ES-I3 (cell line): ENCODE results near the gene CFAP61.

Experiments used
- H3K36me3 ChIP-seq: 2 replicates; pipeline ENCODE4 v1.6.1; 2013; ENCODE audit warnings: mild to moderate bottlenecking, low read length, control low read depth, moderate library complexity; ENCODE audit not compliant: insufficient read depth
- H3K4me1 ChIP-seq: 2 replicates; pipeline ENCODE4 v1.6.1; 2013; ENCODE audit warnings: mild to moderate bottlenecking, control low read depth, low read length; ENCODE audit not compliant: insufficient read depth
- H3K9ac ChIP-seq: 2 replicates; pipeline ENCODE4 v1.6.1; 2013; ENCODE audit warnings: low read depth, mild to moderate bottlenecking, low read length, moderate library complexity
- H3K9me3 ChIP-seq: 2 replicates; pipeline ENCODE4 v1.6.1; 2013; ENCODE audit warnings: mild to moderate bottlenecking, low read length, moderate library complexity; ENCODE audit not compliant: control insufficient read depth, insufficient read depth

The CFAP61 gene

GRCh38 chr20:20063941-20064702, 11.8 kb downstream of the CFAP61 start:
- Histone ChIP-seq H3K4me1 (no peaks in the 10 kb centered on the region), H3K9me3 (no peaks in the 10 kb centered on the region), H3K36me3 (no peaks in the 10 kb centered on the region), H3K9ac (no peak overlapping the region)

GRCh38 chr20:20065361-20065760, 13.0 kb downstream of the CFAP61 start:
- Histone ChIP-seq H3K9ac (no peak overlapping the region), H3K4me1 (no peaks in the 10 kb centered on the region), H3K36me3 (no peaks in the 10 kb centered on the region), H3K9me3 (no peaks in the 10 kb centered on the region)

DNA sequence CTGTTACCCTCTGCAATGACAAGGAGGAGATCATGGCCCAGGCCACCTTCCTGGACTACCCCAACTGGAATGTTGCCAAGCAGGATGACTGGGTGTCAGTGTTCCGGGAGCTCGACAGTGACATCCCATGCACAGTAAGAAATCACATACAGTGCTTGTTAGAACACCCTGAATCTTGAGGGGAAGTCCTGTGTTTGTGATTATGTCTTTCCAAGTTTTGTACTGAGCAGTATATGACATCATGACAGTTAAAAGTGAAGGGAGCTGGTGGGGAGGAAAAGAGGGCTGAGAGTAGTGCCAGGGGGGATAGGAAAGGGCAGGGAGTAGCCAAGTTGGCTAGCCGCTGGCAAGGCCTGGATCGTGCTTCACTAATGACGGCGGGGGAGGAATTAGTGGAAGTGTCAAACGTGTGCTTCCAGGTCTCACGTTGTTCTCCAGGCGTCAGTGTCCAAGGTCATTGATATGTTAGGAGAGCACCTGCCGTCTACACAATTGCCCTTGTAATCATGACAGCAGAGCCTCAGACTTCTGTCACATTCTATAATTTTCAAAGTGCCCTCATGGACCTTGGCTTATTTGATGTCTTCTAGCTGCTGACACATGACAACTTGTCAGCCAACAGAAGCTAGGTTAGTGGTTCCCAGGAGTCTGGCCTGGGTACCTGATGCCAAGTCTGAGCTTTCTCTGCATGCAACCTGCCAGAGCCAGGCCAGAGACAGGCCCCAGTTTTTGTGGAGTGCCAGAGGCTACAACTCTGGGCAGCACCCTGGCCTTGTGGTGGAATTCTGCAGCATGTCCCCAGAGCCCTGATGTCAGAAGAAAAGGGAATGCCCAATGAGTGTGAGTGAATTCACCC, 18.8 kb downstream of the CFAP61 start:
- H3K36me3 ChIP-seq: no peaks in the 10 kb centered on the region
- no peak overlapping the region for H3K9ac ChIP-seq
- H3K4me1 ChIP-seq: no peaks in the 10 kb centered on the region
- no peaks in the 10 kb centered on the region for H3K9me3 ChIP-seq

DNA sequence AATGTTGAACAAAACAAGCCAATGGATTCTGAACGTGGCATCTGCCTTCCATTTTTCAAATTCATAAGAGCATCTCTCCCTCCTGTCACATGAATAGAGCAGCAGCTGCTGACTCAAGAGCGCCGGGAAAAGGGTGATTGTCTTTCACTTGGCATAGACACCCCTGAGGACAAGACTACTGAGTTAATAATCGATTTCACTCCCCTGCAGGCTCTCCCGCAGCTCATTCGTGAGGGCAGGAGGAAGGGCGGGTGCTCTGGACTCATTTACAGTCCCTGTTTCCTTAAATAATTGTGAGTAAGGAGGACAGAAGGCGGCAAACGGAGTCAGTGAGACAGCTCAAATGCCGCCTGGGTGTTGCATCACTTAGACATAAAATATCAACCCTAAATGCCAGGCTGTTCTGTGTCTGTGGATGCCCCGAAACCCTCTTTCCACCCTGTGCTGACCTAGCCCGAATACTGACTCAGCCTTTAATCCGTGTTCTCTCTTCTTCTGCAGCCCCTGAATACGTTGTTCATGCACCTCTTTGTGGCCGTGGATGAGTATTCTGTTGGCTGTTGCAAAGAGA, 21.6 kb downstream of the CFAP61 start:
- H3K36me3 ChIP-seq: no peaks in the 10 kb centered on the region
- no peak overlapping the region for H3K9ac ChIP-seq
- H3K9me3 ChIP-seq: no peaks in the 10 kb centered on the region
- H3K4me1 ChIP-seq: peaks cover 6% of the 10 kb centered on the region; the same call in 1 of the 2 replicates

DNA sequence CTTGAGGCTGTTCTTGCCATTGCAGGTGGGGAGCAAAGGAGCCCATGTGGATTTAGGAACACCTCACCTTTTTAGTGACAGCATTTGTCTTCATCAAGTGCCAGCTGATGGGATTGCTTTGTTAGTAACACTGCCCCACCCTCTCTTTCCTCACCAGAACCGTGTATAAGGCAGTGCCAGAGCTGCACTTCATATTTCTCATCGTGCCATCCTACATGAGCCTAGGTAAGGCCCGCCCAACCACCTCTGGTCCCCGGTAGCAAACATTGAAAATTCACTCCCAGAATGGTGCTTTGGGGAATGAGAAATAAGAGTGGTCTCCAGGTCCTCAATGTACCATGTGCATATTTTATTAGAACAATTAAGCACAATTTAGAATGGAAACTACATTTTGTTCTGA, 22.7 kb downstream of the CFAP61 start:
- Histone ChIP-seq H3K9me3 (no peaks in the 10 kb centered on the region), H3K4me1 (peaks cover 6% of the 10 kb centered on the region; the same call in 1 of the 2 replicates), H3K9ac (no peak overlapping the region), H3K36me3 (no peaks in the 10 kb centered on the region)

DNA sequence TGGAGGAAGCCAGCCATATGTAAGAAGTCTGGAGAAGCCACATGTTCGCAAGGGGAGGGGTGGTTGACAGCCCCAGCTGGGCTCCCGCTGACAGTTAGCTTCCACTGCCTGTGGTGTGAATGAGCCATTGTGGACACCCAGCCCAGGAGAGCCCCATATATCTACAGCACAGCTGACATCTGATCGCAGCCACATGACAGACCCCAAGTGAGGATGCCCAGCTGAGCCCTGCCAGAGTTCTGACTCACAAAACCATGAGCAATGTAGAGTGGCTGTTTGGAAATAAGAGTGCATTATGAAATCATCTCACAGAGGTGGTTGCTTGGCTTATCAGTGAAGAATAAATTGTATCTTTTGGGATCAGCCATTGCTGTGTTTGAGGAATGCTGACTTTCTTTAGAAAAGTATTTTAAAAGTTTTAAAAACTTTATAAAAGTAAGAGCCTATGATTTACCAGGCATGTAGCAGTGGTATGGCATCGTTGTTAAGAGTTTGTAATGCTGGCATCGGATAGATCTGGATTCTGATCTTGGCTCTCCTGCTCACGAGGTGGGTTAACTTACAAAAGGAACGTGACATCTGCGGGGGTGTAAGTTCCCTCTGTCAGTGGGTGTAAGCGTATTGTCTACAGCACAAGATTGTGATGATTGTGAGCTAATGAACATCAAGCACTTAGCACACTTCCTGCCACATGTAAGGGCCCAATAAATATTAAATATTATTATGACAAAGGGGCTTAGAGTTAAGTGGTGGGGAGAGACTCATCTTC, 24.1 kb downstream of the CFAP61 start:
- Histone ChIP-seq H3K4me1 (peaks cover 6% of the 10 kb centered on the region; the same call in 1 of the 2 replicates), H3K36me3 (no peaks in the 10 kb centered on the region), H3K9me3 (no peaks in the 10 kb centered on the region), H3K9ac (no peak overlapping the region)

GRCh38 chr20:20078041-20078440, 25.7 kb downstream of the CFAP61 start:
- Histone ChIP-seq H3K9ac (no peak overlapping the region), H3K36me3 (no peaks in the 10 kb centered on the region), H3K9me3 (no peaks in the 10 kb centered on the region), H3K4me1 (peaks cover 6% of the 10 kb centered on the region; the same call in 1 of the 2 replicates)

GRCh38 chr20:20079102-20079784, 26.9 kb downstream of the CFAP61 start:
- Histone ChIP-seq H3K9ac (no peak overlapping the region), H3K9me3 (no peaks in the 10 kb centered on the region), H3K4me1 (peaks cover 6% of the 10 kb centered on the region; the same call in 1 of the 2 replicates), H3K36me3 (no peaks in the 10 kb centered on the region)

DNA sequence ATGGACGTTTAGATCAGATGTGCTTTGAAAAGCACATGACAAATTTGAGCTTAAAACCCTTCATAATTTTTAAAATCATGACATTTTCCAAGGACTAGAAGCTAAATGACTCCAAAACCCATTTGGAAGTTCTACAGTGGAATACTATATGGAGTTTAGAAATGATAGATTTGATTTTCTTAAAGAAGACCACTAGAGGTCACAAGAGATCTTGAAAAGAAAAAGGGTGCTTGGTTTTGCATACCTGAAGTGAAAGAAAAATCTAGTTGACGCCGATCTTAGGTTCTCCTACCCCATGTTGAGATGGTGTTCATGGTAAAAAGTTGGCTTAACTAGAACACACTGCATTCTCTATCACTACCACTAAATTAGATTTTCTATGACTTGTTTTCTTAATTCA, 31.5 kb downstream of the CFAP61 start:
- Histone ChIP-seq H3K4me1 (no peaks in the 10 kb centered on the region), H3K9ac (no peak overlapping the region), H3K9me3 (no peaks in the 10 kb centered on the region), H3K36me3 (no peaks in the 10 kb centered on the region)

DNA sequence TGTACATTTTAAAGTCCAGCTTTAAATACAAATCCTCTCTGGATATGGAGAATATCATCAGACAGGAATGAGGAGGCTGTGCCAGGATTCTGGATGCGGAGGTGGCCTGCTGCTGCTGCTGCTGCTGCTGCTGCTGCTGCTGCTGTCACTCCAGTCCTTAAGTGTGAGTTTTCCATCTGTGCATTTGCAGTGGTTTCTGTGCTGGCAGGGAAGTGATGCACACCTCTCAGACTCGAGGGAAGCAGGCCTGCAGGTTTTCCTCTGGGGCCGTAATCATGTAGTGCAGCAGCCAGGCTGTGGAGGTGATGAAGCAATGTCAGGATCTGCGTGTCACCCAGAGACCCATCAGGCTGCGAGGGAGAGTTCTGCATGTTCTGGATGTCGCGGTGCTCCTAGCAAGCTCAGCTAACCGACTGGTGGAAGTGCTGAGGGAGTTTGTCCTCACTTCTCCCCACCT, 32.0 kb downstream of the CFAP61 start:
- Histone ChIP-seq H3K36me3 (no peaks in the 10 kb centered on the region), H3K9me3 (no peaks in the 10 kb centered on the region), H3K9ac (no peak overlapping the region), H3K4me1 (no peaks in the 10 kb centered on the region)

- Histone ChIP-seq H3K36me3 (no peaks in the 10 kb centered on the region), H3K9ac (no peak overlapping the region), H3K4me1 (no peaks in the 10 kb centered on the region), H3K9me3 (no peaks in the 10 kb centered on the region)
These were observed 32.7 kb downstream of the CFAP61 start for GRCh38 chr20:20085071-20085470.

- Histone ChIP-seq H3K36me3 (no peaks in the 10 kb centered on the region), H3K9ac (no peak overlapping the region), H3K9me3 (no peaks in the 10 kb centered on the region), H3K4me1 (no peaks in the 10 kb centered on the region)
These were observed 33.5 kb downstream of the CFAP61 start for GRCh38 chr20:20085812-20086211.

- no peaks in the 10 kb centered on the region for H3K4me1 ChIP-seq
- no peaks in the 10 kb centered on the region for H3K9me3 ChIP-seq
- no peak overlapping the region for H3K9ac ChIP-seq
- no peaks in the 10 kb centered on the region for H3K36me3 ChIP-seq
These were observed 36.7 kb downstream of the CFAP61 start for GRCh38 chr20:20089018-20089417.
